GM23338 (cell line): ENCODE data around the gene CD83. TPM values are rescaled to one million over a fixed set of nuclear protein-coding genes. Genes with fewer than 3 reads are reported as not detected.

Source experiments
- ATAC-seq: fragments of 200-7000 bp; cut with Tn5 transposase; 3 replicates; pipeline ENCODE4 v1.9.1; 2020
- DNase-seq: peaks from one replicate; pipeline ENCODE4 v3.0.0-alpha.2; 2015; ENCODE audit warnings: low spot score
- H2AFZ ChIP-seq: fragments of 200-600 bp; sonication (generic); 2 replicates; pipeline ENCODE4 v1.8.0; 2016; ENCODE audit warnings: antibody characterized with exemption, mild to moderate bottlenecking, moderate library complexity
- H3F3A ChIP-seq: fragments of 200-600 bp; sonication (generic); replicated peaks from 2 replicates; pipeline ENCODE4 v1.8.0; 2017; ENCODE audit warnings: antibody characterized with exemption, mixed run types, low read depth
- H3K27ac ChIP-seq: fragments of 200-600 bp; sonication (generic); 2 replicates; pipeline ENCODE4 v1.6.1; 2016; ENCODE audit warnings: low read depth
- H3K27me3 ChIP-seq: fragments of 200-600 bp; sonication (generic); 2 replicates; pipeline ENCODE4 v1.8.0; 2016; ENCODE audit warnings: mild to moderate bottlenecking, mixed run types, moderate library complexity; ENCODE audit not compliant: insufficient read depth
- H3K36me3 ChIP-seq: fragments of 200-600 bp; sonication (generic); 2 replicates; pipeline ENCODE4 v1.8.0; 2016; ENCODE audit warnings: mild to moderate bottlenecking; ENCODE audit not compliant: insufficient read depth
- H3K4me1 ChIP-seq: fragments of 200-600 bp; sonication (generic); 2 replicates; pipeline ENCODE4 v1.8.0; 2016; ENCODE audit warnings: mild to moderate bottlenecking, moderate library complexity; ENCODE audit not compliant: insufficient read depth
- H3K4me2 ChIP-seq: fragments of 200-600 bp; sonication (generic); 2 replicates; pipeline ENCODE4 v1.7.1; 2017; ENCODE audit warnings: mixed run types
- H3K4me3 ChIP-seq: fragments of 200-600 bp; sonication (generic); 2 replicates; pipeline ENCODE4 v1.6.1; 2016; ENCODE audit warnings: mixed run types
- H3K79me2 ChIP-seq: fragments of 200-600 bp; sonication (generic); replicated peaks from 2 replicates; pipeline ENCODE4 v1.8.0; 2017; ENCODE audit warnings: mild to moderate bottlenecking; ENCODE audit not compliant: insufficient read depth
- H3K9me2 ChIP-seq: fragments of 200-600 bp; sonication (generic); 2 replicates; pipeline ENCODE4 v1.8.0; 2017; ENCODE audit not compliant: insufficient read depth
- H4K20me1 ChIP-seq: fragments of 200-600 bp; sonication (generic); replicated peaks from 2 replicates; pipeline ENCODE4 v1.8.0; 2017; ENCODE audit warnings: mild to moderate bottlenecking; ENCODE audit not compliant: insufficient read depth
- H3K27ac Mint-ChIP-seq: 2 replicates; pipeline ENCODE4 v1.8.0; 2020; ENCODE audit warnings: inconsistent platforms, mild to moderate bottlenecking, moderate library complexity, mixed read lengths
- H3K27me3 Mint-ChIP-seq: 3 replicates; pipeline ENCODE4 v1.8.0; 2022; ENCODE audit warnings: low read depth, mild to moderate bottlenecking, moderate library complexity, mixed read lengths, inconsistent platforms; ENCODE audit not compliant: insufficient read depth, poor library complexity
- H3K36me3 Mint-ChIP-seq: 3 replicates; pipeline ENCODE4 v1.8.0; 2021; ENCODE audit warnings: low read depth, mild to moderate bottlenecking, inconsistent platforms, moderate library complexity, mixed read lengths
- H3K4me1 Mint-ChIP-seq: 3 replicates; pipeline ENCODE4 v1.8.0; 2020; ENCODE audit warnings: mild to moderate bottlenecking, inconsistent platforms, mixed read lengths
- H3K4me3 Mint-ChIP-seq: 3 replicates; pipeline ENCODE4 v1.8.0; 2021; ENCODE audit warnings: moderate library complexity, mild to moderate bottlenecking, inconsistent platforms, mixed read lengths
- H3K9me3 Mint-ChIP-seq: 3 replicates; pipeline ENCODE4 v1.8.0; 2020; ENCODE audit warnings: moderate library complexity, mild to moderate bottlenecking, inconsistent platforms, mixed read lengths
- CREB1 ChIP-seq: fragments of 250-450 bp; sonication (Bioruptor Pico); IDR thresholded peaks from 2 replicates; pipeline ENCODE4 v1.5.0; 2020; ENCODE audit warnings: low read depth, mild to moderate bottlenecking, moderate library complexity
- CTCF ChIP-seq, 2 experiments: fragments of 200-600 bp in 1 of 2; sonication (generic) in 1 of 2; conservative IDR thresholded peaks; 2 replicates each; pipeline versions ENCODE4 v1.5.1 to v1.6.1; 2016 to 2017; ENCODE audit warnings: antibody characterized with exemption in 2 of 2, low read depth in 2 of 2, mild to moderate bottlenecking in 2 of 2, moderate library complexity in 1 of 2
- ETS1 ChIP-seq: IDR thresholded peaks from 2 replicates; pipeline ENCODE4 v1.6.1; 2016; ENCODE audit warnings: antibody characterized with exemption
- EZH2 ChIP-seq: fragments of 200-600 bp; sonication (generic); IDR thresholded peaks from one replicate; pipeline ENCODE4 v1.8.0; 2017; ENCODE audit warnings: antibody characterized with exemption, mild to moderate bottlenecking, low read depth; ENCODE audit not compliant: unreplicated experiment
- EZH2phosphoT487 ChIP-seq: fragments of 200-600 bp; sonication (generic); IDR thresholded peaks from one replicate; pipeline ENCODE4 v1.8.1; 2018; ENCODE audit warnings: antibody characterized with exemption; ENCODE audit not compliant: unreplicated experiment
- JUNB ChIP-seq: IDR thresholded peaks from one replicate; pipeline ENCODE4 v1.6.1; 2016; ENCODE audit warnings: antibody characterized with exemption; ENCODE audit not compliant: unreplicated experiment
- NANOG ChIP-seq: IDR thresholded peaks from 2 replicates; pipeline ENCODE4 v1.6.1; 2016; ENCODE audit warnings: antibody characterized with exemption, borderline replicate concordance
- POLR2AphosphoS5 ChIP-seq: IDR thresholded peaks from 2 replicates; pipeline ENCODE4 v1.6.1; 2016; ENCODE audit warnings: antibody characterized with exemption, low read depth
- STAT1 ChIP-seq: IDR thresholded peaks from one replicate; pipeline ENCODE4 v1.6.1; 2016; ENCODE audit warnings: antibody characterized with exemption; ENCODE audit not compliant: unreplicated experiment
- ZNF114 ChIP-seq: fragments of 250-450 bp; sonication (Bioruptor Pico); IDR thresholded peaks from 2 replicates; pipeline ENCODE4 v1.5.0; 2020; ENCODE audit warnings: mild to moderate bottlenecking, moderate library complexity
- ZNF331 ChIP-seq: fragments of 250-450 bp; sonication (Bioruptor Pico); IDR thresholded peaks from 2 replicates; pipeline ENCODE4 v1.5.0; 2020; ENCODE audit warnings: low read depth, mild to moderate bottlenecking, moderate library complexity
- polyA plus RNA-seq: library from polyadenylated mRNA; unstranded; fragments of >200 nt; fragmentation: Nextera tagmentation; extraction: Ambion mirVana; gene quantifications from 2 replicates; pipeline ENCODE4 v1.2.1, GENCODE V29; 2016
- total RNA-seq: library from RNA; depleted of rRNA; stranded (reverse); fragments of >200 nt; shearing (Covaris generic); gene quantifications from 2 replicates; pipeline ENCODE4 v1.2.3, GENCODE V29; 2014
- TF ChIP-seq, protein P1 (sequence below): IDR thresholded peaks from one replicate; pipeline ENCODE4 v1.6.1; 2018; ENCODE audit warnings: antibody characterized with exemption; ENCODE audit not compliant: unreplicated experiment
- TF ChIP-seq, protein P2 (sequence below): fragments of 250-450 bp; sonication (Bioruptor Pico); IDR thresholded peaks from 2 replicates; pipeline ENCODE4 v1.5.0; 2020; ENCODE audit warnings: mild to moderate bottlenecking, moderate library complexity

CD83 gene
- total and polyA plus RNA-seq, 2 experiments from 2014 or later: 8.1 to 13.2 TPM

- Mint-ChIP-seq H3K27me3 (peaks cover 5% of the 10 kb centered on the region), H3K9me3 (no peaks in the 10 kb centered on the region)
Observed at GRCh38 chr6:14072084-14072483, 45.5 kb upstream of the CD83 start.

More at GRCh38 chr6:14072084-14072483, 45.5 kb upstream of the CD83 start:
- H2AFZ ChIP-seq: peak overlapping the region; percentile 48; the same call in 1 of the 2 replicates
- no peaks in the 10 kb centered on the region for H3K36me3 ChIP-seq
- H3K27ac Mint-ChIP-seq: no peak overlapping the region
- no peaks in the 10 kb centered on the region for H3K27me3 ChIP-seq
- no peaks in the 10 kb centered on the region for H3K79me2 ChIP-seq
- TF ChIP-seq ZNF114 (CRISPR knock-in tag) (no peak), EZH2 (no peak), EZH2phosphoT487 (no peak), STAT1 (no peak), ETS1 (no peak), NANOG (no peak), CTCF (conservative IDR thresholded peaks at IDR 0.05; ENCODE audit: low read depth in 2 of 2) (no peak), ZNF331 (no peak), JUNB (no peak), CREB1 (CRISPR knock-in tag) (no peak), POLR2AphosphoS5 (no peak)
- TF ChIP-seq, protein P1, sequence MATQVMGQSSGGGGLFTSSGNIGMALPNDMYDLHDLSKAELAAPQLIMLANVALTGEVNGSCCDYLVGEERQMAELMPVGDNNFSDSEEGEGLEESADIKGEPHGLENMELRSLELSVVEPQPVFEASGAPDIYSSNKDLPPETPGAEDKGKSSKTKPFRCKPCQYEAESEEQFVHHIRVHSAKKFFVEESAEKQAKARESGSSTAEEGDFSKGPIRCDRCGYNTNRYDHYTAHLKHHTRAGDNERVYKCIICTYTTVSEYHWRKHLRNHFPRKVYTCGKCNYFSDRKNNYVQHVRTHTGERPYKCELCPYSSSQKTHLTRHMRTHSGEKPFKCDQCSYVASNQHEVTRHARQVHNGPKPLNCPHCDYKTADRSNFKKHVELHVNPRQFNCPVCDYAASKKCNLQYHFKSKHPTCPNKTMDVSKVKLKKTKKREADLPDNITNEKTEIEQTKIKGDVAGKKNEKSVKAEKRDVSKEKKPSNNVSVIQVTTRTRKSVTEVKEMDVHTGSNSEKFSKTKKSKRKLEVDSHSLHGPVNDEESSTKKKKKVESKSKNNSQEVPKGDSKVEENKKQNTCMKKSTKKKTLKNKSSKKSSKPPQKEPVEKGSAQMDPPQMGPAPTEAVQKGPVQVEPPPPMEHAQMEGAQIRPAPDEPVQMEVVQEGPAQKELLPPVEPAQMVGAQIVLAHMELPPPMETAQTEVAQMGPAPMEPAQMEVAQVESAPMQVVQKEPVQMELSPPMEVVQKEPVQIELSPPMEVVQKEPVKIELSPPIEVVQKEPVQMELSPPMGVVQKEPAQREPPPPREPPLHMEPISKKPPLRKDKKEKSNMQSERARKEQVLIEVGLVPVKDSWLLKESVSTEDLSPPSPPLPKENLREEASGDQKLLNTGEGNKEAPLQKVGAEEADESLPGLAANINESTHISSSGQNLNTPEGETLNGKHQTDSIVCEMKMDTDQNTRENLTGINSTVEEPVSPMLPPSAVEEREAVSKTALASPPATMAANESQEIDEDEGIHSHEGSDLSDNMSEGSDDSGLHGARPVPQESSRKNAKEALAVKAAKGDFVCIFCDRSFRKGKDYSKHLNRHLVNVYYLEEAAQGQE: no peak
- TF ChIP-seq, protein P2, sequence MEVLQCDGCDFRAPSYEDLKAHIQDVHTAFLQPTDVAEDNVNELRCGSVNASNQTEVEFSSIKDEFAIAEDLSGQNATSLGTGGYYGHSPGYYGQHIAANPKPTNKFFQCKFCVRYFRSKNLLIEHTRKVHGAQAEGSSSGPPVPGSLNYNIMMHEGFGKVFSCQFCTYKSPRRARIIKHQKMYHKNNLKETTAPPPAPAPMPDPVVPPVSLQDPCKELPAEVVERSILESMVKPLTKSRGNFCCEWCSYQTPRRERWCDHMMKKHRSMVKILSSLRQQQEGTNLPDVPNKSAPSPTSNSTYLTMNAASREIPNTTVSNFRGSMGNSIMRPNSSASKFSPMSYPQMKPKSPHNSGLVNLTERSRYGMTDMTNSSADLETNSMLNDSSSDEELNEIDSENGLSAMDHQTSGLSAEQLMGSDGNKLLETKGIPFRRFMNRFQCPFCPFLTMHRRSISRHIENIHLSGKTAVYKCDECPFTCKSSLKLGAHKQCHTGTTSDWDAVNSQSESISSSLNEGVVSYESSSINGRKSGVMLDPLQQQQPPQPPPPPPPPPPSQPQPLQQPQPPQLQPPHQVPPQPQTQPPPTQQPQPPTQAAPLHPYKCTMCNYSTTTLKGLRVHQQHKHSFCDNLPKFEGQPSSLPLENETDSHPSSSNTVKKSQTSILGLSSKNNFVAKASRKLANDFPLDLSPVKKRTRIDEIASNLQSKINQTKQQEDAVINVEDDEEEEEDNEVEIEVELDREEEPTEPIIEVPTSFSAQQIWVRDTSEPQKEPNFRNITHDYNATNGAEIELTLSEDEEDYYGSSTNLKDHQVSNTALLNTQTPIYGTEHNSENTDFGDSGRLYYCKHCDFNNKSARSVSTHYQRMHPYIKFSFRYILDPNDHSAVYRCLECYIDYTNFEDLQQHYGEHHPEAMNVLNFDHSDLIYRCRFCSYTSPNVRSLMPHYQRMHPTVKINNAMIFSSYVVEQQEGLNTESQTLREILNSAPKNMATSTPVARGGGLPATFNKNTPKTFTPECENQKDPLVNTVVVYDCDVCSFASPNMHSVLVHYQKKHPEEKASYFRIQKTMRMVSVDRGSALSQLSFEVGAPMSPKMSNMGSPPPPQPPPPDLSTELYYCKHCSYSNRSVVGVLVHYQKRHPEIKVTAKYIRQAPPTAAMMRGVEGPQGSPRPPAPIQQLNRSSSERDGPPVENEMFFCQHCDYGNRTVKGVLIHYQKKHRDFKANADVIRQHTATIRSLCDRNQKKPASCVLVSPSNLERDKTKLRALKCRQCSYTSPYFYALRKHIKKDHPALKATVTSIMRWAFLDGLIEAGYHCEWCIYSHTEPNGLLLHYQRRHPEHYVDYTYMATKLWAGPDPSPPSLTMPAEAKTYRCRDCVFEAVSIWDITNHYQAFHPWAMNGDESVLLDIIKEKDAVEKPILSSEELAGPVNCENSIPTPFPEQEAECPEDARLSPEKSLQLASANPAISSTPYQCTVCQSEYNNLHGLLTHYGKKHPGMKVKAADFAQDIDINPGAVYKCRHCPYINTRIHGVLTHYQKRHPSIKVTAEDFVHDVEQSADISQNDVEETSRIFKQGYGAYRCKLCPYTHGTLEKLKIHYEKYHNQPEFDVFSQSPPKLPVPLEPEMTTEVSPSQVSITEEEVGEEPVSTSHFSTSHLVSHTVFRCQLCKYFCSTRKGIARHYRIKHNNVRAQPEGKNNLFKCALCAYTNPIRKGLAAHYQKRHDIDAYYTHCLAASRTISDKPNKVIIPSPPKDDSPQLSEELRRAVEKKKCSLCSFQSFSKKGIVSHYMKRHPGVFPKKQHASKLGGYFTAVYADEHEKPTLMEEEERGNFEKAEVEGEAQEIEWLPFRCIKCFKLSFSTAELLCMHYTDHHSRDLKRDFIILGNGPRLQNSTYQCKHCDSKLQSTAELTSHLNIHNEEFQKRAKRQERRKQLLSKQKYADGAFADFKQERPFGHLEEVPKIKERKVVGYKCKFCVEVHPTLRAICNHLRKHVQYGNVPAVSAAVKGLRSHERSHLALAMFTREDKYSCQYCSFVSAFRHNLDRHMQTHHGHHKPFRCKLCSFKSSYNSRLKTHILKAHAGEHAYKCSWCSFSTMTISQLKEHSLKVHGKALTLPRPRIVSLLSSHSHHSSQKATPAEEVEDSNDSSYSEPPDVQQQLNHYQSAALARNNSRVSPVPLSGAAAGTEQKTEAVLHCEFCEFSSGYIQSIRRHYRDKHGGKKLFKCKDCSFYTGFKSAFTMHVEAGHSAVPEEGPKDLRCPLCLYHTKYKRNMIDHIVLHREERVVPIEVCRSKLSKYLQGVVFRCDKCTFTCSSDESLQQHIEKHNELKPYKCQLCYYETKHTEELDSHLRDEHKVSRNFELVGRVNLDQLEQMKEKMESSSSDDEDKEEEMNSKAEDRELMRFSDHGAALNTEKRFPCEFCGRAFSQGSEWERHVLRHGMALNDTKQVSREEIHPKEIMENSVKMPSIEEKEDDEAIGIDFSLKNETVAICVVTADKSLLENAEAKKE (CRISPR knock-in tag): no peak
- DNase-seq (no peak), ATAC-seq (no peak)
- H3K27ac ChIP-seq: no peak overlapping the region
- H3K4me1 ChIP-seq: no peaks in the 10 kb centered on the region
- no peak overlapping the region for H3K4me2 ChIP-seq
- no peaks in the 10 kb centered on the region for H3F3A ChIP-seq
- no peaks in the 10 kb centered on the region for H3K9me2 ChIP-seq
- no peaks in the 10 kb centered on the region for H3K36me3 Mint-ChIP-seq
- no peak overlapping the region for H3K4me3 ChIP-seq
- no peaks in the 10 kb centered on the region for H4K20me1 ChIP-seq
- peaks cover 3% of the 10 kb centered on the region for H3K4me1 Mint-ChIP-seq
- H3K4me3 Mint-ChIP-seq: no peak overlapping the region
